ENCODE measurements around the gene DGCR2.
"Not testable (repeated sequence)": the region's sequence is repeated elsewhere in the genome, so short reads cannot be mapped to it uniquely, and the experiment has no call there.

The DGCR2 gene

DNA sequence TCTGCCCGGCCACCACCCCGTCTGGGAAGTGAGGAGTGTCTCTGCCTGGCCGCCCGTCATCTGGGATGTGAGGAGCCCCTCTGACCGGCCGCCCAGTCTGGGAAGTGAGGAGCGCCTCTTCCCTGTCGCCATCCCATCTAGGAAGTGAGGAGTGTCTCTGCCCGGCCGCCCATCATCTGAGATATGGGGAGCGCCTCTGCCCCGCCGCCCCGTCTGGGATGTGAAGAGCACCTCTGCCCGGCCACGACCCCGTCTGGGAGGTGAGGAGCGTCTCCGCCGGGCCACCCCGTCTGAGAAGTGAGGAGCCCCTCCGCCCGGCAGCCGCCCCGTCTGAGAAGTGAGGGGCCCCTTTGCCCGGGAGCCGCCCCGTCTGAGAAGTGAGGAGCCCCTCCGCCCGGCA lies 38.1 kb downstream of the DGCR2 start:
- not testable (repeated sequence) for H3K4me1 ChIP-seq (ENCODE audit: low read length); H3K4me3 ChIP-seq (ENCODE audit: low read length); H3F3A ChIP-seq (ENCODE audit: insufficient read depth, low read length); H3K4me2 ChIP-seq (ENCODE audit: low read depth, low read length); H3K27ac ChIP-seq (ENCODE audit: low read length); H3K27me3 ChIP-seq (replicated peaks; ENCODE audit: insufficient read depth, low read length); H3K79me2 ChIP-seq (ENCODE audit: low read length); H3K9ac ChIP-seq (ENCODE audit: low read length); H3K9me3 ChIP-seq (replicated peaks; ENCODE audit: insufficient read depth, low read length); H4K20me1 ChIP-seq (ENCODE audit: insufficient read depth, low read length); H2AFZ ChIP-seq (ENCODE audit: low read length); H3K9me2 ChIP-seq (replicated peaks; ENCODE audit: insufficient read depth, low read length); DNase-seq; H3K36me3 ChIP-seq (replicated peaks; ENCODE audit: insufficient read depth, low read length)

DNA sequence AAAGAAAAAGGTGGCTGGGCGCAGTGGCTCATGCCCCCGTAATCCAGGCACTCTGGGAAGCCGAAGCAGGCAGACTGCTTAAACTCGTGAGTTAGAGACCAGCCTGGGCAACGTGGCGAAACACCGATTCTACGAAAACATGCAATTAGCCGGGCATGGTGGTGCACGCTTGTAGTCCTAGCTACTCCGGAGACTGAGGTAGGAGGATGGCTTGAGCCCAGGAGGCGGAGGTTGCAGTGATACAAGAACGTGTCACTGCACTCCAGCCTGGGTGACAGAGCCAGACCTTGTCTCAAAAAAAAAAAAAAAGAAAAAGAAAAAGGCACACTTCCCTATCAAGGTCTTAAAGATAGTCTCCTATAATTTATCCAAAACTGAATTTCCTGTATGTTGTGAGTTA lies 39.4 kb downstream of the DGCR2 start:
- H3K4me3 ChIP-seq (ENCODE audit: low read length), result no peak overlapping the region
- H4K20me1 ChIP-seq (ENCODE audit: insufficient read depth, low read length), result no peaks in the 10 kb centered on the region
- TF ChIP-seq EZH2phosphoT487 (IDR thresholded peaks at IDR 0.05; ENCODE audit: low read length), result no peak
- TF ChIP-seq, protein P1, sequence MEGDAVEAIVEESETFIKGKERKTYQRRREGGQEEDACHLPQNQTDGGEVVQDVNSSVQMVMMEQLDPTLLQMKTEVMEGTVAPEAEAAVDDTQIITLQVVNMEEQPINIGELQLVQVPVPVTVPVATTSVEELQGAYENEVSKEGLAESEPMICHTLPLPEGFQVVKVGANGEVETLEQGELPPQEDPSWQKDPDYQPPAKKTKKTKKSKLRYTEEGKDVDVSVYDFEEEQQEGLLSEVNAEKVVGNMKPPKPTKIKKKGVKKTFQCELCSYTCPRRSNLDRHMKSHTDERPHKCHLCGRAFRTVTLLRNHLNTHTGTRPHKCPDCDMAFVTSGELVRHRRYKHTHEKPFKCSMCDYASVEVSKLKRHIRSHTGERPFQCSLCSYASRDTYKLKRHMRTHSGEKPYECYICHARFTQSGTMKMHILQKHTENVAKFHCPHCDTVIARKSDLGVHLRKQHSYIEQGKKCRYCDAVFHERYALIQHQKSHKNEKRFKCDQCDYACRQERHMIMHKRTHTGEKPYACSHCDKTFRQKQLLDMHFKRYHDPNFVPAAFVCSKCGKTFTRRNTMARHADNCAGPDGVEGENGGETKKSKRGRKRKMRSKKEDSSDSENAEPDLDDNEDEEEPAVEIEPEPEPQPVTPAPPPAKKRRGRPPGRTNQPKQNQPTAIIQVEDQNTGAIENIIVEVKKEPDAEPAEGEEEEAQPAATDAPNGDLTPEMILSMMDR (IDR thresholded peaks at IDR 0.05; ENCODE audit: low read length), result no peak
- no peak for TF ChIP-seq EZH2 (optimal IDR thresholded peaks at IDR 0.05; ENCODE audit: low read depth, low read length)
- H3F3A ChIP-seq (ENCODE audit: insufficient read depth, low read length), result no peaks in the 10 kb centered on the region
- H3K9ac ChIP-seq (ENCODE audit: low read length), result no peak overlapping the region
- H3K4me1 ChIP-seq (ENCODE audit: low read length), result no peaks in the 10 kb centered on the region
- H3K9me2 ChIP-seq (replicated peaks; ENCODE audit: insufficient read depth, low read length), result no peaks in the 10 kb centered on the region
- H3K4me2 ChIP-seq (ENCODE audit: low read depth, low read length), result no peak overlapping the region
- no peak overlapping the region for H3K27ac ChIP-seq (ENCODE audit: low read length)
- no peak for DNase-seq
- H3K27me3 ChIP-seq (replicated peaks; ENCODE audit: insufficient read depth, low read length), result no peaks in the 10 kb centered on the region
- no peaks in the 10 kb centered on the region for H3K9me3 ChIP-seq (replicated peaks; ENCODE audit: insufficient read depth, low read length)
- H3K79me2 ChIP-seq (ENCODE audit: low read length), result no peaks in the 10 kb centered on the region
- no peak overlapping the region for H2AFZ ChIP-seq (ENCODE audit: low read length)
- H3K36me3 ChIP-seq (replicated peaks; ENCODE audit: insufficient read depth, low read length), result no peaks in the 10 kb centered on the region

DNA sequence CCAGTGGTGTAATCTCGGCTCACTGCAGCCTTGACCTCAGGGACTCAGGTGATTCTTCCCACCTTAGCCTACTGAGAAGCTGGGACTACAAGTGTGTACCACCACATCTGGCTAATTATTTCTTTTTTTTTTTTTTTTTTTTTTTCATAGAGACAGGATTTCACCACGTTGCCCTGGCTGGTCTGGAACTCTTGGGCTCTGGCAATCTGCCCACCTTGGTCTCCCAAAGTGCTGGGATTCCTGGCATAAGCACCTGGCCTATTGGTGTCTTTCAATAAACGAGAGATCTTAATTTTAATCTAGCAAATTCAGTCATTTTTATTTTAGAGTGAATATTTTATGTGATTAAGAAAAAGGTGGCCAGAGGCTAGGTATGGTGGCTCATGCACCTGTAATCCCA lies 40.1 kb downstream of the DGCR2 start:
- TF ChIP-seq EZH2 (optimal IDR thresholded peaks at IDR 0.05; ENCODE audit: low read depth, low read length), result no peak
- TF ChIP-seq EZH2phosphoT487 (IDR thresholded peaks at IDR 0.05; ENCODE audit: low read length), result no peak
- TF ChIP-seq, protein P1 (IDR thresholded peaks at IDR 0.05; ENCODE audit: low read length), result no peak
- H3K4me1 ChIP-seq (ENCODE audit: low read length), result no peaks in the 10 kb centered on the region
- no peaks in the 10 kb centered on the region for H3F3A ChIP-seq (ENCODE audit: insufficient read depth, low read length)
- no peak overlapping the region for H3K27ac ChIP-seq (ENCODE audit: low read length)
- H3K79me2 ChIP-seq (ENCODE audit: low read length), result no peaks in the 10 kb centered on the region
- H3K9me2 ChIP-seq (replicated peaks; ENCODE audit: insufficient read depth, low read length), result no peaks in the 10 kb centered on the region
- H3K4me3 ChIP-seq (ENCODE audit: low read length), result no peak overlapping the region
- no peak for DNase-seq
- H2AFZ ChIP-seq (ENCODE audit: low read length), result no peak overlapping the region
- no peaks in the 10 kb centered on the region for H4K20me1 ChIP-seq (ENCODE audit: insufficient read depth, low read length)
- H3K4me2 ChIP-seq (ENCODE audit: low read depth, low read length), result no peak overlapping the region
- H3K9ac ChIP-seq (ENCODE audit: low read length), result no peak overlapping the region
- H3K36me3 ChIP-seq (replicated peaks; ENCODE audit: insufficient read depth, low read length), result no peaks in the 10 kb centered on the region
- H3K9me3 ChIP-seq (replicated peaks; ENCODE audit: insufficient read depth, low read length), result no peaks in the 10 kb centered on the region
- H3K27me3 ChIP-seq (replicated peaks; ENCODE audit: insufficient read depth, low read length), result no peaks in the 10 kb centered on the region

DNA sequence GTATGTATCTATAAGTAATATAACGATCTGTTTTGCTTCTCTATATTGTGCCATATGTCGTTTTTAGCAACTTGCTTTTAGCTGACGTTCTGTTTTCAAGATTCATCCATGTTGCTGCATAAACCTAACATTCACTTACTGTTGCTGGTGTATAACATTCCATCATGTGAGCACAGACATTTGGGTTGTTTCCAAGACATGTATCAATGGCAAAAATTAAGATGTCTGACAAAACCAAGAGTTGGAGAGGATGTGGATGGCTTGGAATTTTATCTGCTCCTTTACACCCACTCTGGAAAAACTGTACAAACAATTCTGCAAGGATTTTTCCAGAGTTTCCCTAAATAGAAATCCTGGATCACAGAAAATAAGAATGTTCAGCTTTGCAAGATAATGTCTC lies 40.9 kb downstream of the DGCR2 start:
- no peak for DNase-seq
- no peaks in the 10 kb centered on the region for H3K9me2 ChIP-seq (replicated peaks; ENCODE audit: insufficient read depth, low read length)
- H3K9me3 ChIP-seq (replicated peaks; ENCODE audit: insufficient read depth, low read length), result no peaks in the 10 kb centered on the region
- H3K27ac ChIP-seq (ENCODE audit: low read length), result no peak overlapping the region
- H3K9ac ChIP-seq (ENCODE audit: low read length), result no peak overlapping the region
- no peaks in the 10 kb centered on the region for H3K4me1 ChIP-seq (ENCODE audit: low read length)
- no peak overlapping the region for H3K4me2 ChIP-seq (ENCODE audit: low read depth, low read length)
- no peaks in the 10 kb centered on the region for H3K36me3 ChIP-seq (replicated peaks; ENCODE audit: insufficient read depth, low read length)
- no peaks in the 10 kb centered on the region for H3K27me3 ChIP-seq (replicated peaks; ENCODE audit: insufficient read depth, low read length)
- no peak overlapping the region for H2AFZ ChIP-seq (ENCODE audit: low read length)
- H3K4me3 ChIP-seq (ENCODE audit: low read length), result no peak overlapping the region
- no peaks in the 10 kb centered on the region for H3F3A ChIP-seq (ENCODE audit: insufficient read depth, low read length)
- TF ChIP-seq EZH2 (optimal IDR thresholded peaks at IDR 0.05; ENCODE audit: low read depth, low read length), result no peak
- TF ChIP-seq, protein P1 (IDR thresholded peaks at IDR 0.05; ENCODE audit: low read length), result no peak
- TF ChIP-seq EZH2phosphoT487 (IDR thresholded peaks at IDR 0.05; ENCODE audit: low read length), result no peak
- no peaks in the 10 kb centered on the region for H4K20me1 ChIP-seq (ENCODE audit: insufficient read depth, low read length)
- no peaks in the 10 kb centered on the region for H3K79me2 ChIP-seq (ENCODE audit: low read length)
